SHP77 treated with DMSO at 0.1 percent for 48 hours (cell line): ENCODE data around the gene OTOGL.
"Not testable (repeated sequence)": the region's sequence is repeated elsewhere in the genome, so short reads cannot be mapped to it uniquely, and the experiment has no call there.

Experiments
- DNase-seq: peaks from one replicate; lab custom pipeline; 2025; lab: John Stamatoyannopoulos, UW

The OTOGL gene

GRCh38 chr12:80291108-80291754 lies 191.9 kb downstream of the OTOGL start:
- DNase-seq, result no peak

- DNase-seq, result no peak
Measured at GRCh38 chr12:80293347-80293746, 194.0 kb downstream of the OTOGL start.

GRCh38 chr12:80293759-80294158 lies 194.4 kb downstream of the OTOGL start:
- no peak for DNase-seq

- DNase-seq, result no peak
Measured at GRCh38 chr12:80299219-80299618, 199.9 kb downstream of the OTOGL start.

GRCh38 chr12:80299976-80300375 lies 200.6 kb downstream of the OTOGL start:
- DNase-seq, result no peak

GRCh38 chr12:80307436-80307835 lies 208.1 kb downstream of the OTOGL start:
- not testable (repeated sequence) for DNase-seq

- DNase-seq, result no peak
Measured at GRCh38 chr12:80313209-80313608, 213.9 kb downstream of the OTOGL start.

- DNase-seq, result no peak
Measured at GRCh38 chr12:80314741-80315140, 215.4 kb downstream of the OTOGL start.

GRCh38 chr12:80316222-80316621 lies 216.9 kb downstream of the OTOGL start:
- DNase-seq, result no peak

- no peak for DNase-seq
Measured at GRCh38 chr12:80317307-80317706, 218.0 kb downstream of the OTOGL start.

GRCh38 chr12:80317899-80318298 lies 218.6 kb downstream of the OTOGL start:
- no peak for DNase-seq

- no peak for DNase-seq
Measured at GRCh38 chr12:80320121-80320678, 220.9 kb downstream of the OTOGL start.

GRCh38 chr12:80321653-80322052 lies 222.3 kb downstream of the OTOGL start:
- DNase-seq, result no peak

GRCh38 chr12:80325167-80325959 lies 226.0 kb downstream of the OTOGL start:
- DNase-seq, result no peak

GRCh38 chr12:80332827-80333226 lies 233.5 kb downstream of the OTOGL start:
- no peak for DNase-seq

GRCh38 chr12:80352474-80352873 lies 253.1 kb downstream of the OTOGL start:
- no peak for DNase-seq

- DNase-seq, result no peak
Measured at GRCh38 chr12:80353254-80353653, 253.9 kb downstream of the OTOGL start.

- no peak for DNase-seq
Measured at GRCh38 chr12:80356097-80356496, 256.8 kb downstream of the OTOGL start.

GRCh38 chr12:80359703-80360102 lies 260.4 kb downstream of the OTOGL start:
- no peak for DNase-seq

- no peak for DNase-seq
Measured at GRCh38 chr12:80364056-80364455, 264.7 kb downstream of the OTOGL start.

- no peak for DNase-seq
Measured at GRCh38 chr12:80373666-80374065, 274.3 kb downstream of the OTOGL start.

GRCh38 chr12:80374615-80375014 lies 275.3 kb downstream of the OTOGL start:
- no peak for DNase-seq

- DNase-seq, result no peak
Measured at GRCh38 chr12:80377140-80377794, 277.9 kb downstream of the OTOGL start.
